ENCODE data around the gene RABIF. TPM values are rescaled to one million over a fixed set of nuclear protein-coding genes. Genes with fewer than 3 reads are reported as not detected.
"Not testable (repeated sequence)": the region's sequence is repeated elsewhere in the genome, so short reads cannot be mapped to it uniquely, and the experiment has no call there.

The RABIF gene
- total RNA-seq, 1 donor from 2014 or later: 7.5 TPM

GRCh38 chr1:202834771-202835547 lies 54.0 kb downstream of the RABIF start:
- no peak for DNase-seq (ENCODE audit: low read depth)

GRCh38 chr1:202831906-202832305 lies 57.0 kb downstream of the RABIF start:
- DNase-seq (ENCODE audit: low read depth): no peak

DNA sequence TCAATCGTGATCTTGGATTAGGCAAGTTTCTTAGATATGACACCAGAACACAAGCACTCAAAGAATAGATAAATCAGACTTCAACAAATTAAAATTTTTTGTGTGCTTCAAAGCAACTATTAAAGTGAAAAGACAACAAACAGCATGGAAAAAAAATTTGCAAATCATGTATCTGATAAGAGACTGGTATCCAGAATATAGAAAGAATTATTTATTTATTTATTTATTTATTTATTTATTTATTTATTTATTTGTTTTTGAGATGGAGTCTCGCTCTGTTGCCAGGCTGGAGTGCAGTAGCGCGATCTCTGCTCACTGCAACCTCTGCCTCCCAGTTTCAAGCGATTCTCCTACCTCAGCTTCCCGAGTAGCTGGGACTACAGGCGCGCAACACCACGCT lies 59.7 kb downstream of the RABIF start:
- not testable (repeated sequence) for DNase-seq (ENCODE audit: low read depth)

Other genes with a start within 250 kb of the RABIF start
- not detected in 2 replicates for gene SYT2, start 178.7 kb downstream of the RABIF start, total RNA-seq
- gene KDM5B, start 80.7 kb downstream of the RABIF start, total RNA-seq: 47.3 and 53.0 TPM in 2 replicates
- gene PCAT6, start 78.2 kb downstream of the RABIF start, total RNA-seq: 0.78 and 0.99 TPM in 2 replicates
- 42.8 and 51.9 TPM in 2 replicates for gene KLHL12, start 38.1 kb upstream of the RABIF start, total RNA-seq
- 166 and 230 TPM in 2 replicates for gene ADIPOR1, start 69.2 kb upstream of the RABIF start, total RNA-seq
- 784 and 884 TPM in 2 replicates for gene CYB5R1, start 78.1 kb upstream of the RABIF start, total RNA-seq
- 90.5 and 108 TPM in 2 replicates for gene TMEM183A, start 118.2 kb upstream of the RABIF start, total RNA-seq
- 122 and 180 TPM in 2 replicates for gene PPFIA4, start 137.3 kb upstream of the RABIF start, total RNA-seq
- 882 and 1,586 TPM in 2 replicates for gene MYOG, start 196.9 kb upstream of the RABIF start, total RNA-seq
- 27.4 and 42.0 TPM in 2 replicates for gene ADORA1, start 238.6 kb upstream of the RABIF start, total RNA-seq

All from myocyte (in vitro differentiated cells).